H1 (cell line): ENCODE measurements around the gene C5. TPM values are rescaled to one million over a fixed set of nuclear protein-coding genes. Genes with fewer than 3 reads are reported as not detected.

Experiments used
- CTCF ChIA-PET: fragments of 300-600 bp; sonication (Branson Sonifier 250); formaldehyde crosslinking; loops from one replicate; lab custom pipeline; 2021; ENCODE audit not compliant: partially characterized antibody; lab: Charles Lee
- POLR2A ChIA-PET: fragments of 300-600 bp; sonication (Branson Sonifier 250); formaldehyde crosslinking; loops from one replicate; lab custom pipeline; 2021; ENCODE audit warnings: inconsistent platforms; ENCODE audit not compliant: partially characterized antibody; lab: Charles Lee
- DNase-seq, 2 experiments: peaks; one replicate each; pipeline versions ENCODE4 v3.0.0 to v3.0.0-alpha.2; 2010 to 2022; ENCODE audit warnings: low spot score in 2 of 2, low read depth in 1 of 2, mixed read lengths in 1 of 2
- FAIRE-seq: peaks from 2 replicates; lab custom pipeline; 2011; peaks lifted over from hg19 to GRCh38; lab: Jason Lieb, UNC
- H2AFZ ChIP-seq: 2 replicates; pipeline ENCODE4 v1.8.1; 2012; ENCODE audit warnings: low read length, inconsistent platforms
- H2AK5ac ChIP-seq: 2 replicates; pipeline ENCODE4 v1.6.1; 2013; ENCODE audit warnings: low read depth, low read length
- H2BK120ac ChIP-seq: replicated peaks from 2 replicates; pipeline ENCODE3; 2013; ENCODE audit warnings: low read depth, low read length, inconsistent platforms
- H2BK12ac ChIP-seq: 2 replicates; pipeline ENCODE4 v1.6.1; 2013; ENCODE audit warnings: low read depth, low read length
- H2BK15ac ChIP-seq: 2 replicates; pipeline ENCODE4 v1.6.1; 2013; ENCODE audit warnings: low read length
- H2BK20ac ChIP-seq: 2 replicates; pipeline ENCODE4 v1.6.1; 2013; ENCODE audit warnings: low read length
- H2BK5ac ChIP-seq: 2 replicates; pipeline ENCODE4 v1.6.1; 2013; ENCODE audit warnings: low read depth, low read length
- H3K14ac ChIP-seq: 2 replicates; pipeline ENCODE4 v1.6.1; 2013; ENCODE audit warnings: inconsistent platforms; ENCODE audit not compliant: insufficient read length
- H3K18ac ChIP-seq: 2 replicates; pipeline ENCODE4 v1.6.1; 2013; ENCODE audit warnings: low read length; ENCODE audit errors: extremely low read depth
- H3K23ac ChIP-seq: 2 replicates; pipeline ENCODE4 v1.6.1; 2013; ENCODE audit warnings: inconsistent platforms; ENCODE audit not compliant: insufficient read length
- H3K23me2 ChIP-seq: 2 replicates; pipeline ENCODE4 v1.6.1; 2013; ENCODE audit warnings: low read depth, low read length
- H3K27ac ChIP-seq: 2 replicates; pipeline ENCODE4 v1.6.1; 2011; ENCODE audit warnings: low read depth, low read length, inconsistent platforms
- H3K27me3 ChIP-seq, 4 experiments: replicated peaks in 1 of 4; 1 replicate in 1 of 4; 2 replicates in 3 of 4; pipeline versions ENCODE4 v1.6.1 to v1.8.1; 2011 to 2013; ENCODE audit warnings: low read length in 3 of 4, mild to moderate bottlenecking in 3 of 4, inconsistent platforms in 2 of 4, mixed read lengths in 2 of 4, moderate library complexity in 1 of 4; ENCODE audit not compliant: control insufficient read depth in 3 of 4, insufficient read depth in 3 of 4; ENCODE audit errors: extremely low read depth in 1 of 4
- H3K36me3 ChIP-seq, 4 experiments: 2 replicates each; pipeline versions ENCODE4 v1.6.1 to v1.8.1; 2011 to 2013; ENCODE audit warnings: mild to moderate bottlenecking in 4 of 4, low read length in 3 of 4, moderate library complexity in 2 of 4, control low read depth in 1 of 4, inconsistent platforms in 1 of 4; ENCODE audit not compliant: insufficient read depth in 4 of 4, control insufficient read depth in 2 of 4
- H3K4ac ChIP-seq: replicated peaks from 2 replicates; pipeline ENCODE3; 2013; ENCODE audit warnings: low read length, low read depth, mixed read lengths, inconsistent platforms; ENCODE audit not compliant: insufficient read length
- H3K4me1 ChIP-seq, 4 experiments: replicated peaks in 1 of 4; 1 replicate in 1 of 4; 2 replicates in 3 of 4; pipeline versions ENCODE4 v1.6.1 to v1.8.1; 2011 to 2013; ENCODE audit warnings: low read length in 3 of 4, inconsistent platforms in 2 of 4, mixed read lengths in 1 of 4; ENCODE audit not compliant: insufficient read depth in 4 of 4, control insufficient read depth in 3 of 4
- H3K4me2 ChIP-seq, 2 experiments: 2 replicates each; pipeline versions ENCODE4 v1.6.1 to v1.8.1; 2011 to 2013; ENCODE audit warnings: low read depth in 2 of 2, low read length in 2 of 2, control low read depth in 1 of 2, inconsistent platforms in 1 of 2, mild to moderate bottlenecking in 1 of 2; ENCODE audit not compliant: insufficient read depth in 1 of 2
- H3K4me3 ChIP-seq, 4 experiments: fragments of 200-600, 300-600 bp in 1 of 4; sonication (generic), shearing (Covaris generic), sonication (Bioruptor Twin) in 1 of 4; 2 replicates each; pipeline versions ENCODE4 v1.5.1 to v1.8.1; 2011 to 2016; ENCODE audit warnings: low read length in 4 of 4, low read depth in 3 of 4, control low read depth in 2 of 4, inconsistent platforms in 2 of 4, mild to moderate bottlenecking in 2 of 4, mixed read lengths in 1 of 4, moderate library complexity in 1 of 4; ENCODE audit not compliant: insufficient read depth in 2 of 4; ENCODE audit errors: extremely low read depth in 1 of 4
- H3K56ac ChIP-seq: replicated peaks from 2 replicates; pipeline ENCODE3; 2013; ENCODE audit warnings: low read depth, mild to moderate bottlenecking, mixed read lengths, low read length, inconsistent platforms; ENCODE audit not compliant: insufficient read length
- H3K79me1 ChIP-seq: 2 replicates; pipeline ENCODE4 v1.6.1; 2013; ENCODE audit warnings: low read depth, low read length, control low read depth
- H3K79me2 ChIP-seq, 2 experiments: 2 replicates each; pipeline versions ENCODE4 v1.6.1 to v1.8.1; 2012 to 2013; ENCODE audit warnings: low read length in 2 of 2, mild to moderate bottlenecking in 2 of 2, inconsistent platforms in 1 of 2; ENCODE audit not compliant: insufficient read depth in 2 of 2, control insufficient read depth in 1 of 2
- H3K9ac ChIP-seq, 4 experiments: replicated peaks in 1 of 4; 1 replicate in 1 of 4; 2 replicates in 3 of 4; pipeline versions ENCODE4 v1.6.1 to v1.8.1; 2011 to 2013; ENCODE audit warnings: low read depth in 3 of 4, low read length in 3 of 4, control low read depth in 2 of 4, mild to moderate bottlenecking in 2 of 4, moderate library complexity in 2 of 4, inconsistent platforms in 1 of 4; ENCODE audit errors: extremely low read depth in 1 of 4
- H3K9me3 ChIP-seq, 2 experiments: 2 replicates each; pipeline versions ENCODE4 v1.6.1 to v1.8.1; 2012 to 2013; ENCODE audit warnings: mild to moderate bottlenecking in 2 of 2, moderate library complexity in 2 of 2, control low read depth in 1 of 2, inconsistent platforms in 1 of 2, low read depth in 1 of 2, low read length in 1 of 2, mixed read lengths in 1 of 2; ENCODE audit not compliant: insufficient read depth in 2 of 2
- H4K20me1 ChIP-seq, 2 experiments: replicated peaks in 1 of 2; 2 replicates each; pipeline versions ENCODE3 to v1.8.1; 2011 to 2013; ENCODE audit warnings: inconsistent platforms in 2 of 2, low read length in 2 of 2, mild to moderate bottlenecking in 1 of 2; ENCODE audit not compliant: insufficient read depth in 2 of 2, control insufficient read depth in 1 of 2
- H4K5ac ChIP-seq: 2 replicates; pipeline ENCODE4 v1.6.1; 2013; ENCODE audit warnings: low read length, low read depth, mixed read lengths, inconsistent platforms; ENCODE audit not compliant: insufficient read length
- H4K8ac ChIP-seq: 2 replicates; pipeline ENCODE4 v1.8.0; 2013; ENCODE audit warnings: mild to moderate bottlenecking, moderate library complexity, low read length, inconsistent platforms; ENCODE audit not compliant: insufficient read depth; ENCODE audit errors: extremely low read depth
- H4K91ac ChIP-seq: replicated peaks from 2 replicates; pipeline ENCODE3; 2013; ENCODE audit warnings: low read length, mixed read lengths, inconsistent platforms; ENCODE audit not compliant: insufficient read length
- HDAC6 ChIP-seq: IDR thresholded peaks from one replicate; pipeline ENCODE4 v1.7.1; 2012; ENCODE audit warnings: low read depth, mild to moderate bottlenecking, inconsistent platforms, low read length, moderate library complexity
- JUND ChIP-seq: IDR thresholded peaks from 2 replicates; pipeline ENCODE4 v1.6.1; 2011; ENCODE audit warnings: mild to moderate bottlenecking, improper control_type of control experiment, low read length
- RNF2 ChIP-seq: fragments of 200-900, 300-1000 bp; sonication (generic); IDR thresholded peaks from 2 replicates; pipeline ENCODE4 v1.7.1; 2016; ENCODE audit warnings: borderline replicate concordance, low read depth, mild to moderate bottlenecking, antibody characterized with exemption, low read length; ENCODE audit not compliant: poor library complexity, severe bottlenecking; ENCODE audit errors: missing control alignments
- TAF1 ChIP-seq: IDR thresholded peaks from 2 replicates; pipeline ENCODE4 v1.6.1; 2011; ENCODE audit warnings: mild to moderate bottlenecking, low read depth, low read length
- WGBS, 2 experiments: shearing (Covaris generic) in 1 of 2; methylation state at CpG; one replicate each; pipeline versions ENCODE4 v1.1.6 to v1.1.7; 2013 to 2015; ENCODE audit warnings: low lambda C conversion rate in 2 of 2, mixed read lengths in 2 of 2, inconsistent platforms in 1 of 2, low coverage in 1 of 2, missing lambda C conversion rate in 1 of 2; ENCODE audit not compliant: insufficient replicate concordance in 2 of 2, insufficient coverage in 1 of 2, insufficient read length in 1 of 2; ENCODE audit errors: extremely low coverage in 1 of 2, missing lambda C conversion rate in 1 of 2; 5-methylcytosine and 5-hydroxymethylcytosine counted together
- polyA plus RNA-seq, 7 experiments: library from polyadenylated mRNA; depleted of rRNA in 3 of 7; stranded (reverse) in 5 of 7; unstranded in 2 of 7; fragments of >200 nt in 5 of 7; fragments of 200-250 nt in 2 of 7; gene quantifications; 1 replicate in 5 of 7; 2 replicates in 1 of 7; 4 replicates in 1 of 7; pipeline versions ENCODE4 v1.2.1 to v1.2.3, GENCODE V29; 2011 to 2013; ENCODE audit warnings: missing spikeins in 2 of 7, mixed read lengths in 2 of 7
- total RNA-seq: library from RNA; stranded (reverse); fragmentation: NEBNext Ultra II Directional; extraction: Animal tissue kit (Norgen Biotek cat#: 25700); gene quantifications from 2 replicates; pipeline ENCODE4 v1.2.1, GENCODE V29; 2021

C5 gene
- total and polyA plus RNA-seq, 2 of the 8 experiments (the other 6 are each of a cell fraction or from before 2014, with no cell fraction given), result 0.24 to 0.35 TPM

- CTCF ChIA-PET, result interaction anchor here (0.8 kb wide), 1 partner anchor 12 kb away, joined by 4 read pairs; no protein-coding TSS in a partner anchor
- POLR2A ChIA-PET, result interaction anchor here (1.1 kb wide), 1 partner anchor 68 kb away, joined by 3 read pairs; no protein-coding TSS in a partner anchor
These were observed 79.8 kb downstream of the C5 start for GRCh38 chr9:120970244-120970643.

More at GRCh38 chr9:120970244-120970643, 79.8 kb downstream of the C5 start:
- no peak overlapping the region for H2BK12ac ChIP-seq
- no peak for DNase-seq
- no peak overlapping the region for H2BK15ac ChIP-seq
- H4K8ac ChIP-seq, result no peak overlapping the region
- no peak overlapping the region for H3K9ac ChIP-seq
- H4K20me1 ChIP-seq, result no peaks in the 10 kb centered on the region
- H2BK20ac ChIP-seq, result no peak overlapping the region
- TF ChIP-seq JUND (no peak), RNF2 (no peak), TAF1 (no peak), HDAC6 (no peak)
- TF ChIP-seq, all 59 proteins: peak for 0
- Histone ChIP-seq H3K9me3 (no peaks in the 10 kb centered on the region), H3K27me3 (no peaks in the 10 kb centered on the region), H3K23me2 (no peaks in the 10 kb centered on the region), H4K91ac (no peak overlapping the region), H3K14ac (no peak overlapping the region), H3K23ac (no peak overlapping the region), H2AK5ac (no peak overlapping the region), H2AFZ (no peak overlapping the region), H4K5ac (no peak overlapping the region), H3K36me3 (no peaks in the 10 kb centered on the region), H3K4me1 (peaks cover 2 to 7% (median 3%) of the 10 kb centered on the region in 4 experiments; a peak in 4 of 7 replicates), H2BK120ac (no peak overlapping the region), H3K27ac (no peak overlapping the region), H3K4me3 (no peak overlapping the region), H3K79me2 (no peaks in the 10 kb centered on the region), H3K18ac (no peak overlapping the region), H3K56ac (no peak overlapping the region), H3K4ac (no peak overlapping the region), H3K79me1 (no peaks in the 10 kb centered on the region), H2BK5ac (no peak overlapping the region), H3K4me2 (no peak overlapping the region)
- 82% methylated on average over 3 of the region's 3 CpGs; no CpG with 5 or more reads in 1 of the 2 experiments for WGBS, 2 experiments
- no peak for FAIRE-seq
